Ovary (tissue), 9 donors: Measurements from ENCODE around the gene C1R. TPM values are rescaled to one million over a fixed set of nuclear protein-coding genes. Genes with fewer than 3 reads are reported as not detected.

Experiments
- DNase-seq, 5 donors: peaks; one replicate each; pipeline ENCODE4 v3.0.0-alpha.2; 2019 to 2020
- H3K27ac ChIP-seq, 2 donors: fragments of 200-600 bp; one replicate each; pipeline versions ENCODE4 v1.5.1 to v1.8.0; 2019 to 2022
- H3K27me3 ChIP-seq: fragments of 200-600 bp; one replicate; pipeline ENCODE4 v1.8.0; 2022
- H3K36me3 ChIP-seq: fragments of 200-600 bp; sonication (generic); one replicate; pipeline ENCODE4 v1.5.1; 2019
- H3K4me1 ChIP-seq: one replicate; pipeline ENCODE4 v1.8.1; 2013; ENCODE audit warnings: mild to moderate bottlenecking, moderate library complexity; ENCODE audit not compliant: insufficient read depth
- H3K4me3 ChIP-seq: fragments of 200-600 bp; sonication (generic); one replicate; pipeline ENCODE4 v1.5.1; 2017
- H3K9me3 ChIP-seq, 2 donors: fragments of 200-600 bp in 1 of 2; sonication (generic) in 1 of 2; one replicate each; pipeline versions ENCODE4 v1.5.1 to v1.8.1; 2013 to 2019; ENCODE audit warnings: mild to moderate bottlenecking in 1 of 2, moderate library complexity in 1 of 2
- EP300 ChIP-seq: sonication (generic); formaldehyde crosslinking; IDR thresholded peaks from one replicate; pipeline ENCODE4 v1.6.1; 2017; ENCODE audit warnings: antibody characterized with exemption
- POLR2A ChIP-seq: fragments of 450-650 bp; IDR thresholded peaks from one replicate; pipeline ENCODE4 v1.6.1; 2017; ENCODE audit warnings: antibody characterized with exemption, mild to moderate bottlenecking, moderate library complexity
- WGBS, 3 donors: extraction: QIAGEN DNeasy Blood & Tissue Kit in 1 of 3; methylation state at CpG; one replicate each; pipeline versions ENCODE4 v1.1.5 to v1.1.7; 2013 to 2017; 5-methylcytosine and 5-hydroxymethylcytosine counted together
- intact Hi-C, 4 donors: fragments of 100-400 bp; cut with DNase I; formaldehyde crosslinking; loops; one replicate each; pipeline versions ENCODE4 v1.11.0 to v1.15.1; 2022 to 2023
- polyA plus RNA-seq, 2 donors: library from polyadenylated mRNA; stranded (reverse); fragments of 200-250 nt in 1 of 2; fragments of 350-450 nt in 1 of 2; fragmentation: Illumina TruSeq in 1 of 2; extraction: RNeasy Lipid Tissue Mini Kit (QIAGEN cat#74804) in 1 of 2; gene quantifications; one replicate each; pipeline ENCODE4 v1.2.3, GENCODE V29; 2013 to 2014
- total RNA-seq, 7 donors: library from RNA; depleted of rRNA in 2 of 7; stranded (reverse); fragments of >200 nt in 2 of 7; fragmentation: NEBNext Ultra II Directional in 3 of 7; extraction: Animal tissue kit (Norgen Biotek cat#: 25700) in 3 of 7; gene quantifications; one replicate each; pipeline versions ENCODE4 v1.1.0 to v1.2.4, GENCODE V29; 2016 to 2023
- TF ChIP-seq, protein P1 (sequence below), 3 donors: fragments of 450-650 bp in 2 of 3; fragments of 200-600 bp in 1 of 3; IDR thresholded peaks; one replicate each; pipeline versions ENCODE4 v1.5.1 to v1.8.0; 2016 to 2022; ENCODE audit warnings: antibody characterized with exemption in 3 of 3, mild to moderate bottlenecking in 1 of 3
- donor health status: DM: no; HTN: no; CAD: no; lungs with moderate emphysema.
- donor health status: DM: no; HTN: no; CAD: no.
- donor health status: Bipolar disorder and iron deficiency.
- donor health status: DM: yes; HTN: yes; CAD: no.
- donor health status: DM: no; HTN: no; CAD: no.
- donor health status: DM: yes; HTN: yes; CAD: no.

C1R gene
- total and polyA plus RNA-seq, 9 donors: 472 to 1,524 (median 796) TPM

DNA sequence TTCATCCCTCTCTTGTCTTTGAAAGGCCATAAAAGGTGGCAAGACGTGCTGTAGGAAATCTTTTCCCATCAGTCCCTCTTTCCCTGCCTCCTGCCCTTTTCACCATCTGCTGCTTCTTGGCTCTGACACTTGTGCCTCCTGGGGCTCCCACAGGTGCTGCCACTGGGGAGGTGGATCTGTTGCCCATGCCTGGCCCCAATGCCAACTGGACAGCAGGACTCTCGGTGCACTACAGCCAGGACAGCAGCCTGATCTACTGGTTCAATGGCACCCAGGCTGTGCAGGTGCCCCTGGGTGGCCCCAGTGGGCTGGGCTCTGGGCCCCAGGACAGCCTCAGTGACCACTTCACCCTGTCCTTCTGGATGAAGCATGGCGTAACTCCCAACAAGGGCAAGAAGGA lies 44.4 kb upstream of the C1R start:
- Histone ChIP-seq H3K4me1 (no peaks in the 10 kb centered on the region), H3K36me3 (no peaks in the 10 kb centered on the region), H3K27ac (no peak overlapping the region), H3K9me3 (no peaks in the 10 kb centered on the region), H3K27me3 (no peaks in the 10 kb centered on the region), H3K4me3 (no peak overlapping the region)
- intact Hi-C loops: no loop called here
- WGBS, 3 donors: 85 to 92% (median 91%) methylated on average over 3 of the region's 3 CpGs
- DNase-seq: no peak
- TF ChIP-seq, protein P1, sequence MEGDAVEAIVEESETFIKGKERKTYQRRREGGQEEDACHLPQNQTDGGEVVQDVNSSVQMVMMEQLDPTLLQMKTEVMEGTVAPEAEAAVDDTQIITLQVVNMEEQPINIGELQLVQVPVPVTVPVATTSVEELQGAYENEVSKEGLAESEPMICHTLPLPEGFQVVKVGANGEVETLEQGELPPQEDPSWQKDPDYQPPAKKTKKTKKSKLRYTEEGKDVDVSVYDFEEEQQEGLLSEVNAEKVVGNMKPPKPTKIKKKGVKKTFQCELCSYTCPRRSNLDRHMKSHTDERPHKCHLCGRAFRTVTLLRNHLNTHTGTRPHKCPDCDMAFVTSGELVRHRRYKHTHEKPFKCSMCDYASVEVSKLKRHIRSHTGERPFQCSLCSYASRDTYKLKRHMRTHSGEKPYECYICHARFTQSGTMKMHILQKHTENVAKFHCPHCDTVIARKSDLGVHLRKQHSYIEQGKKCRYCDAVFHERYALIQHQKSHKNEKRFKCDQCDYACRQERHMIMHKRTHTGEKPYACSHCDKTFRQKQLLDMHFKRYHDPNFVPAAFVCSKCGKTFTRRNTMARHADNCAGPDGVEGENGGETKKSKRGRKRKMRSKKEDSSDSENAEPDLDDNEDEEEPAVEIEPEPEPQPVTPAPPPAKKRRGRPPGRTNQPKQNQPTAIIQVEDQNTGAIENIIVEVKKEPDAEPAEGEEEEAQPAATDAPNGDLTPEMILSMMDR (IDR thresholded peaks at IDR 0.05): no peak
- TF ChIP-seq POLR2A (no peak), EP300 (no peak)

DNA sequence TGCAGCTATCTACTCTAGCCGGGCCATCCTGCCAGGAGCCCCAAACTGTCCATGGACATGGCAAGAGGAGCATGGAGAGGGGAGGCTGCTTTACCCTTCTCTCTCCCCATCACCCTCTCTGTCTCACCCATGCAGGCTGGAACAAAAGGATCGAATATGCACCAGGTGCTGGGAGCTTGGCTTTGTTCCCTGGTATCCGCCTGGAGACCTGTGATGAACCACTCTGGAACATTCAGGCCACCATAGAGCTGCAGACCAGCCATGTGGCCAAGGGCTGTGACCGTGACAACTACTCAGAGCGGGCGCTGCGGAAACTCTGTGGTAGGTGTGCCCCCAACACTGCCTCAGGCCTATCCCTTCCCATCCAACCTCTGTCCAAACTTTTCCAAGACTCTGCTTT lies 43.8 kb upstream of the C1R start:
- H3K4me3 ChIP-seq: no peak overlapping the region
- DNase-seq: no peak
- no peaks in the 10 kb centered on the region for H3K4me1 ChIP-seq
- no peaks in the 10 kb centered on the region for H3K9me3 ChIP-seq
- no peak overlapping the region for H3K27ac ChIP-seq
- TF ChIP-seq POLR2A: no peak
- TF ChIP-seq, protein P1 (IDR thresholded peaks at IDR 0.05): no peak
- TF ChIP-seq EP300: no peak
- 90 to 92% (median 92%) methylated on average over 7 of the region's 7 CpGs for WGBS, 3 donors
- H3K27me3 ChIP-seq: no peaks in the 10 kb centered on the region
- intact Hi-C loops: no loop called here
- no peaks in the 10 kb centered on the region for H3K36me3 ChIP-seq

DNA sequence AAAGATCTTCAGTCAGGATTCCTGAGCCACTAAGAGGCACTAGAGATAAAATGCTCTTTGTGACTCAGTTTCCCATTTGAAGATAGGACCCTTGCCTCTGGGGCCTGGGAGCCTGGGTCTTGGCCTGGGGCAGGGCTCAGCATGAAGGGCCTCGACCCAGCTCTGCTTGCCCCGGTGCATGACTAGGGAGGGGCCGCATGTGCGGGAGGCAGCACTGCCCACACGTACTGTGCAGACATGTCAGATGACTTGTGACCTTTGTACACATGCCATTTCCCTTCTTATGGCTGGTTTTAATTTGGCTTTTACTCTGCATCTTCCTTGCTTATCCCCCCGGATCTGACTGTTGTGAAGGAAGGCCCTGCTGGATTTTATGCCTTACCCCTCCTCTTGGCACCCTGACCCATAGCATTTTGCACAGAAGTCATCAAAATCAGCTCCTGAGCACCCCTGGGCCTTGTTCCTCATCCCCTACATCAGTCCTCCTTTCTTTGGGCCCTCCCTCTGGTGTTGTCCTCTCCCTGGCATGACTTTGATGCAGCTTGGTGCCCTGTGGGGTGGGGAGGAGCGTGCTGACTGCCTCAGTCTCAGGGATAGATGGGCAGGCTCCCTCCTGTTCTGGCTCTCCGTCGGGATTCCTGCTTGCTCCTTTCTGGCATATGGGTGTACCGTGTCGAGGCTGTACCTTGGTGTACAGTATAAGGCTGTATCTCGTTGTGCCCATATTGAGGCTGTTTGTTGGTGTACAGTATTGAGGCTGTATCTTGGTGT lies 42.3 kb upstream of the C1R start:
- no peak for TF ChIP-seq POLR2A
- TF ChIP-seq, protein P1 (IDR thresholded peaks at IDR 0.05): no peak
- TF ChIP-seq EP300: no peak
- H3K36me3 ChIP-seq: no peaks in the 10 kb centered on the region
- H3K4me3 ChIP-seq: no peak overlapping the region
- H3K9me3 ChIP-seq: no peaks in the 10 kb centered on the region
- DNase-seq: no peak
- no peak overlapping the region for H3K27ac ChIP-seq
- H3K27me3 ChIP-seq: no peaks in the 10 kb centered on the region
- 79 to 85% (median 79%) methylated on average over 12 of the region's 12 CpGs for WGBS, 3 donors
- intact Hi-C loops: no loop called here
- H3K4me1 ChIP-seq: peaks cover under 1% of the 10 kb centered on the region

DNA sequence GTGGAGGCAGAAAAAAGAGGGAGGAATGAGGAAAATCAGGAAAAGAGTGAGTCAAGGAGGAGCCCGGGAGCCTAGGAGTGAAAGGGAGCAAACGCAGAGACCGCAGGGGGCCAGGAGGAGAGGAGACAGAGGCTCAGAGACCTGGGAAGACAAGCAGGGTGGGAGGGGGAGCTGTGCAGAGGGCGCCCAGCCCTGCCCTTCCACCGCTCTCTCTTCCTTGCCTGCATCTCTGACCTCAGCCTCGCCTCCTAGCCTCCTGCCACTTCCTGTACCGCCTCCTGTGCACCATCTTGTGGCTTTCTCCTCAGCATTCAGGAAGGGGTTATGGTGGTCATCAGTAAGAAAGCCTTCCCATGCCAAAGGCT lies 39.2 kb upstream of the C1R start:
- DNase-seq: no peak
- intact Hi-C loops: no loop called here
- H3K27me3 ChIP-seq: no peaks in the 10 kb centered on the region
- no peak overlapping the region for H3K4me3 ChIP-seq
- no peaks in the 10 kb centered on the region for H3K36me3 ChIP-seq
- H3K4me1 ChIP-seq: peaks cover 7% of the 10 kb centered on the region
- H3K27ac ChIP-seq: peak overlapping the region; percentile 89 to 90
- 55 to 56% (median 55%) methylated on average over 7 of the region's 7 CpGs for WGBS, 3 donors
- TF ChIP-seq POLR2A (no peak), EP300 (no peak)
- TF ChIP-seq, protein P1 (IDR thresholded peaks at IDR 0.05): no peak
- no peaks in the 10 kb centered on the region for H3K9me3 ChIP-seq
